Left renal pelvis (tissue), 4 donors: ENCODE data around the gene MGME1. TPM values are rescaled to one million over a fixed set of nuclear protein-coding genes. Genes with fewer than 3 reads are reported as not detected.
"Not testable (repeated sequence)": the region's sequence is repeated elsewhere in the genome, so short reads cannot be mapped to it uniquely, and the experiment has no call there.

Experiments used
- DNase-seq, 4 donors: peaks; one replicate each; pipeline ENCODE4 v3.0.0-alpha.2; 2013; ENCODE audit warnings: low read depth in 4 of 4, low spot score in 3 of 4
- polyA plus RNA-seq, 4 donors: library from polyadenylated mRNA; unstranded; fragments of 120-200 nt; gene quantifications; one replicate each; pipeline ENCODE4 v1.2.1, GENCODE V29; 2013; ENCODE audit not compliant: insufficient read length in 4 of 4

MGME1 gene
- polyA plus RNA-seq, 4 donors = 25.5 to 47.5 (median 41.9) TPM

DNA sequence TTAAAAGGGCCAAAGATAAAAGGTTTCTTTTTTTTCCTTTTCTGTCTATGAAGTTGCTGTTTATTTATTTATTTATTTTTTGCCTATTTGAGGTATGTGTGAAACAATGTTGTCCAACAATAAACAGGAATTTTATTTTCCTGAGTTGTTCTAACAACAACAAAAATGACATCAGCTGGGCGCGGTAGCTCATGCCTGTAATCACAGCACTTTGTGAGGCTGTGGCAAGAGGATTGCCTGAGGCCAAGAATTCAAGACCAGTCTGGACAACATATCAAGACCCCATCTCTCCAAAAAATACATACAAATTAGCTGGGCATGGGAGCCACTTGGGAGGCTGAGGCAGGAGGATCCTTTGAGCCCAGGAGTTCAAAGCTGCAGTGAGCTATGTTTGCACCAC, 44.1 kb downstream of the MGME1 start:
- DNase-seq = no peak

DNA sequence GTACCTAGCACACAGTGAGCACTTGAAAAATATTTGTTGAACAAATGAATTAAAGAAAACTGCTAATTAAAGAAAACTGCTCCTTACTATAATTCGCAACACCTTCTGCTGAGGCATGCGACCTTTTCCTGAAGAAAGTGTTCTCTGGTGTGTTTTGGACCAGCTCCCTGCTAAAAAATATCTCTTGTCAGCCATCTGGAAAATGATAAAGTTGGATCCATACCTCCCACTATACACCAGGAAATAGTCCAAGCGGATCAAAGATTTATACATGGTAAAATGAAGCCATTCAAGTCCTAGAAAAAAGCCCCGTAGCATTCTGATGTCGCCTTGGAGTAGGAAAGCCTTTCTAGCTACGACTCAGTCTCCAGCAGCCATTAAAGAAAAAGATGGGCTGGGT, 45.6 kb downstream of the MGME1 start:
- no peak for DNase-seq

DNA sequence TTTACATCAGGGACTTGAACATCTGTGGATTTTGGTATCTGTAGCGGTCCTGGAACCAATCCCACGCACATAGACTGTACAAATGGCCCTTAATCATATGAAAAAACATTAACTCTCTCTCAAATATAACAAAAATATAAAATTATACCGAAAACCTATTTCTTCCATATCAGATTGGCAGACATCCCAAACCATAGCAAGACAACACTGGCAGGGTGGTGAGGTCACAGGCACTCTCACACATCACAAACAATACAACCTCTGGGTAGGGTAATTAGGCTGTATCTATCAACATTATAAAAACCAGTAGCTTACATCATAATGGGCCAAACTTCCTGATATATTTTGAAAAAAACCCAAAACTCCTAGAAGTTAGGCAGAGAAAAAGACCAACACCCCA, 48.0 kb downstream of the MGME1 start:
- no peak for DNase-seq

DNA sequence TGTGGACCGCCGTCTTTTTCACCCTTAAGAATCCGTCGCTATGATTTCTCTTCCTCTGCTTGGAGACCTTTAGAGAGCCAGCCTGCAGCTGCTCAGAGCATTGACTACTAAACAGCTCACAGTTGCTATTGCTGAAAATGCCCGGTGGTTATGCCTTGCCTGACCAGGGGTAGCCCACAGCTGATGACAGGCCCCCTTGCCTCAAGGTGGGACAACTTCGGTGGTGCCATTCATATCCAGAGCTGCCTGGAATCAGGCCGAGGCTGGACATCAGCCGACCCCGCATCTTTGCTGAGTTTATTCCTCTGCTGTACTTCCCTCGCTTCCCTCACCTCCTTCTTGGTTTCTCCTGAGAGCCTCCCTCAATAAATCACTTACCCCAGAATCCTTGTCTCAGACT, 49.3 kb downstream of the MGME1 start:
- no peak for DNase-seq

DNA sequence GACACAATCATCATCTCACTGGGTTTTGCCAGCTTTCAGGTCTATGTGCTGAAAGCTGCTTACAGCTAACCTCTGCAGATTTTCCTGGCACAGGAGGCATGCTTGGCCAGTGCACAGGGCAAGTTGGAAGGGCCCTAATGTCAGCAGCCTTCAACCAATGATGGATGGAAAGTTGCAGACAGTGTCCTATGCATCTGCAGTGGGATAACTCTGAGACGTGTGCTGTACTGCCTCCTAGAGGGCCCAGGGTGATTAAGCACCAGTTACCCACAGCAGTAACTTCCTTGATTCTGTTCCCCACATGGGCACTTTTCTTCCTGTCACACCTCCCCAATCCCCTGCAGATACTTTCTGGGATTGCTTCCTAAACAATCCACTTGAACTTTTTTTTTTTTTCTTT, 50.2 kb downstream of the MGME1 start:
- no peak for DNase-seq

DNA sequence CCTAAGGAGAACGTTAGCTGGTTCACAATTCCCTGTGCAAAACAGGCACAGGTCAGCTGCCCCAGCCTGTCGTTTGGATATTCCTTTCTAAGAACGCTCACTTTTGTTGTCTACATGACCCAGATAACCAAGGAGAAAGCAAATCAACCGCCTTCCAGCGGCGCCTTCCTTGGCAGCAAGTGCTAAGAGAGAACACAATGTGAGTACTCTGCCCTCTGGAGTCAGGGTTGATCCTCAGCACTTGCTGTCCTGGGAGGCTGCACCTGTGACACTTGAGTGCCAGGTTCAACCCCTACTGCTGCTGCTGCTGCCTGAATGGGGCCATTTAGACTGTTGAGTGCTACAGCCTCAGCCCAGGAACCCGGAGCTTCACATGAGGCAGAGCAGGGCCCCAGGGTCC, 52.1 kb downstream of the MGME1 start:
- DNase-seq = no peak

DNA sequence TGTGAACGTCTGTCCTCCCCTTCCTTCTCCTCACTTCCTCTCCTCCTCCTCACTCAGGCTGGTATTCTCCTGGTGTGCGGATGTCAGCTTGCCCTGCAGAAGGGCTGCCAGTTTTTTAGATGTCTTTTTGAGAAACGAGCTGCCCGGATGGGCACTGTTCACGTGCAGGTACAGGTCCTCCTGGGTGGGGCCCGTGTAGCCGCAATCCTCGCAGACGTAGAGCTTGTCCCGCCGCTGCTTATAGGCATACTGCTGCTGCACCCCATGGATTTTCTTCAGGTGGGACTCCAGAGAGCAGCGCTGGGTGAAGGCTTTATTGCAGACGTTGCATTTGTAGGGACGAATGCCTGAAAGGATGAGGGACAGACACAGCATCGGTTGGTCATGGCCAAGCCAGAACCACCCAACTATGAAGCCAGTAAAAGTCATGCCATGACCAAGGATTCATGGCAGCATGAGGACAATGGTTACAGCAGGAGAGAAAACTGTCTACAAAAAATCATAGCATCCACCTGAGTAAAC, 55.8 kb downstream of the MGME1 start:
- no peak for DNase-seq

DNA sequence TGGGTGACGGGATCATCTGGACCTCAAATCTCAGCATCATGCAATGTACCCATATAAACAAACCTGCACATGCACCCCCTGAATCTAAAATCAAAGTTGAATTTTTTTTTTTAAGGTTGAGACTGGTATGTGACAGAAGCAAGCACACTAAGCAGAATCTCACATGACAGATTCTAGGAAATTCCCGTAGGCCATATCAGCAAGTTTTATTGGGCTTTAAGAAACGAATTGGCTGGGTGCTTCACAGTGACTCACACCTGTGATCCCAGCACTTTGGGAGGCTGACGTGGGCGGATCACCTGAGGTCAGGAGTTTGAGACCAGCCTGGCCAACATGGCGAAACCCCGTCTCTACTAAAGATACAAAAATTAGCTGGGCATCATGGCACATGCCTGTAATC, 58.2 kb downstream of the MGME1 start:
- not testable (repeated sequence) for DNase-seq

DNA sequence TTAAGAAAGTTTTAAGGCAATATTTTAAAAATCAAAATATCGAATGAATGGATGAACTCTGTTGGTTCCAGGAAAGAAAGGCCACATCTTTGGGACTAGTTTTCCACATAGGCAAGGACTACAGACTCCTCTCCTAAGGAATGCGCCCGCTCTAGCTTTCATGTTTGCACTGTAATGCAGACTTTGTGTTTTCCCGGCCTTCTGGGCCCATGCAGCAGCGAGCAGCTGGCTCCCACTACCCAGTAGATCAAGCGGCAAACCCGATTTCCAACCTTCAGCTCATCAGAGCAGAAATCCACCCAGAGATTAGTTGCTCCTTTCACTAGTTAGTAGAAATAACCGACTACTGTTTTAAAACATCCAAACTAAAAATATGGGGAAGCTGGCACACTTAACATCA, 61.2 kb downstream of the MGME1 start:
- no peak for DNase-seq

DNA sequence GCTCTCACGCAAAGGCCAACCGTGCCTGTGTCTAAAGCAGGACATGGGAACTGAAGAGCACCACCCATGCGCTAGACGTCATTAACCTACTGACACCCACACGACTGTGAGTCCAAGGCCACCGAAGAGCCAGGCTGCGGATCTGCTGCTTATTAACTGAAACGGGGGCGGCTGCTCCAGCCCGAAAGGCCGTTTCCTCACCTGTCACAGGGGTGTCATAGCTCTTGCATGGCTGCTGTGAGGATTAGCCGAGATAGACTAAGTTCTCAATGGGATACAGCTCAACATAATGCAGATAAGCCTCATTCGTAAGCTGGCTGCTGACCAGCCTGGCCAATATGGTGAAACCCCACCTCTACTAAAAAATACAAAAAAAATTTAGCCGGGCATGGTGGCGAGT, 62.2 kb downstream of the MGME1 start:
- no peak for DNase-seq

DNA sequence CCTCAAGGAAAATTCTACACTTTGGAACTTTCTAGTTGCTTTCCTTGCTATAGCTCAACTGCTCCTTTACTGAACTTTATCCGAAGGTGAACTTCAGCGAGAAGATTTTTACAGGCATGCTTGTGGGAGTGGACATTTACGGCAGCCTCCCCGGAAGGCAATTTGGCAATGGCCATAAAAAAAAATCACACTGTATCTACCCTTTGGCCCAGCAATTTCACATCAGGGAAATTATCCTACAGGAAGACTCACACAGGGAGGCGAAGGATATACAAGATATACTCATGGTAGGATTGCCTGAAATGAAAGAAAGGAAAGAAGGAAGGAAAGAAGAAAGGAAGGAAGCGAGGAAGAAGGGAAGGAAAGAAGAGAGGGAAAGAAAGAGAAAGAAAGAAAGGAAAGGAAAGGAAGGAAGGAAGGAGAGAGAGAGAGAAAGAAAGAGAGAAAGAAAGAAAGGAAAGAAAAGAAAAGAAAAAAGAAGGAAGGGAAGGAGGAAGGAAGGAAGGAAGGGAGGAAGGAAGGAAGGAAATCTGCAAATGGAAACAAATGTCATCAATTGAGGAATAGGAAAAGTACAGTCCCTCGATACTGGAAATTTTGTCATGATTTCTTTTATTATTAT, 63.2 kb downstream of the MGME1 start:
- no peak for DNase-seq

DNA sequence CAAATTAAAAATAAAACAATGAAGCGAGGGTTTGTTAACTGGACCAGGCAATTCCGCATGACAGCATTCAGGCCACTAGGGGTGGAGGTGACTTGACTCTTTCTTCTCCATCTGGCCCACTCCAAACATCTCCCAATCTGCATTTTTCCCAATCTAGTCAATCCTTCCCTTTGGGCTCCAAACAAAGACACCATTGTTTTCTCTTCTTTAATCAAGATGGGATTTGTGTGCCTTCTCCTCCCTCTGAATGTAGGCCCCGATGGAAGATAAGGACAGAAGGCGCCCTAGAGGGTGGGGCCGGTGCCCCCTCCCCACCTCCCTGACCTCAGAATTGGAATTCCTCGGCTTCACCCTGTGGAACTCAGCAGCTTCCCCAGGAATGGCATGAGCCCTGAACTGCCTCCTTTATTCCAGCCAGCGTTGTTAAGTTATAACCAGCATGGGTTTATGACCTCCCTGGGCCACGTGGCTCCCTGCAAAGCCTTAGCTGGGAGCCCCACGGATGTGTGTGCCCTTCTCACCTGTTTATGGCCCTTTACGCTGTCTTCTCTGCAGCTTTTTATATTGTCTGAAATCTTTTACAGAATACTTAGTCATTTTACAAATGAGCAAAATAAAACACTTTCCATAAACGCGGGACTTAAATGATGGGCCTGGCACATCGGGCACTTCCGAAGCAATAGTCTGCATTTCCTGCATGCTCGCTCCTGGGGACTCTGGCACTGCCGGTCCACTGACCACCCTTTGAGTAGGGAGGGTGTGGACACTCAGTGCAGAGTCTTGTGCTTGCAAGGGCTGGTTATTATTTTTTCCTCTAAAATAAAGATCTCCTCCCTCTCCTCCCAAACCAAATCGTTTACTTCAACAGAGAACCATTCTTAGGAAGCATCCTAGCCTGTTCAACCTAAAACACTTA, 64.4 kb downstream of the MGME1 start:
- DNase-seq = no peak

DNA sequence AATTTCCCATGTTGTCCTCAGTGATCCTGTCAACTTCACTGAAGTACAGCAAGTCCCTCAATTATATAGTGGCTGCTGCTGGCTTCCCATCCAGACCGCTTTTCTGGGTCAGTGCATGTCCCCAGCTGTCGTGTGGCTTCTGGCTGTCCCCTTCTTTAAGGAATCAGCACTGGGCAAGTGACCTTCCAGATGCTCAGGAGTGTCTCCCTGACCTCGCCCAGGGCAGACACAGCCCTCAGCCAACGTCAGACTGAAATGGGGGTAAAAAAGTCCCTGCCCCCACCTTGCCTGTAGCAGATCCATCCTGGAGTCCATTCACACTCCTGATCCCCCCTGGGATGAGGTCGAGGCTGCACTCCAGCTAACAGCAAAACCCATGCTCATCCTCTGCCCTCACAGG, 65.2 kb downstream of the MGME1 start:
- no peak for DNase-seq

DNA sequence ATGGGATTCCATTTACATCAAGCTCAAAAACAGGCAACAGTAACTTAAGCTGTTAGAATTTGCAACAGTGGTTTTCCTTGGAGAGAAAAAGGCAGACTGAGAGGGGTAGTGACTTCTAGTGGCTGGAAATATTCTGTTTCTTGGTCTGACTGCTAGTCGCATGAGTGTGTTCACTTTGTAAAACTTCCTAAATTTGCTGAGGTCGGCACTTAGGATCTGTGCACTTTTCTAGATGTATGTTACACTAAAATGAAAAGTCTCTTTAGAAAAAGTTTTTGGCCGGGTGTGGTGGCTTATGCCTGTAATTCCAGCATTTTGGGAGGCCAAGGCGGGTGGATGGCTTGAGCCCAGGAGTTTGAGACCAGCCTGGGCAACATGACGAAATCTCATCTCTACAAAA, 70.2 kb downstream of the MGME1 start:
- no peak for DNase-seq

Other genes starting within 250 kb of the MGME1 start
- 100 to 1,000 TPM; 150 to 235 (median 229) TPM for gene SNX5, start 224 bp upstream of the MGME1 start, polyA plus RNA-seq
- 1 to 10 TPM in 2 of 4 donors, under 1 TPM in 1, not detected in 1; 0.54 to 1.7 (median 1.6) TPM for gene OVOL2, start 88.9 kb downstream of the MGME1 start, polyA plus RNA-seq
- gene KAT14, start 168.8 kb downstream of the MGME1 start, polyA plus RNA-seq = 10 to 100 TPM; 20.9 to 27.8 (median 27.3) TPM
- 10 to 100 TPM; 11.9 to 18.0 (median 17.3) TPM for gene PET117, start 168.8 kb downstream of the MGME1 start, polyA plus RNA-seq